GM19468 (cell line): ENCODE results near the gene WDFY4.

Experiments used
- ATAC-seq: cut with Tn5 transposase; IDR thresholded peaks from one replicate; pipeline ENCODE4 v1.9.1; 2021; ENCODE audit warnings: mild to moderate bottlenecking, moderate library complexity, moderate number of reproducible peaks; ENCODE audit not compliant: unreplicated experiment; ENCODE audit errors: extremely low read depth

WDFY4 gene

DNA sequence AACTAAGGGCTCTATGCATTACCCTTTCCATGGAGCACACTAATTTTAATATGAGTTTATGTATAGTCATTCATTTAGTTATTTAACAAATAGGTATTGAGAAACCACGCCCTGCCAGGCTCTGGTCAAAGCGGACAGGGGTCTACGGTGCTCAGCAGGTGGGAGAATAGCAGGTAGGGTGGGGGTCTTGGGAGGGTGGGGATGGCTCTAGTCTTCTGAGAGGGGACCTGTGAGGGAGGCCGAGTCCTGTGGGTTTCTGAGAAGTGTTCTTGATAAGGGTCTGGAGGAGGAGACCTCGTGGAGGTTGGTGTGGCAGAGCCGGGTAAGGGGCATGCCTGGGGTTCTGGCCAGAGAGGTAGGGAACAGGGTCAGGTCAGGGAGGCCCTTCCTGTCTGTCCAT lies 1.1 kb downstream of the WDFY4 start:
- ATAC-seq, result no peak

DNA sequence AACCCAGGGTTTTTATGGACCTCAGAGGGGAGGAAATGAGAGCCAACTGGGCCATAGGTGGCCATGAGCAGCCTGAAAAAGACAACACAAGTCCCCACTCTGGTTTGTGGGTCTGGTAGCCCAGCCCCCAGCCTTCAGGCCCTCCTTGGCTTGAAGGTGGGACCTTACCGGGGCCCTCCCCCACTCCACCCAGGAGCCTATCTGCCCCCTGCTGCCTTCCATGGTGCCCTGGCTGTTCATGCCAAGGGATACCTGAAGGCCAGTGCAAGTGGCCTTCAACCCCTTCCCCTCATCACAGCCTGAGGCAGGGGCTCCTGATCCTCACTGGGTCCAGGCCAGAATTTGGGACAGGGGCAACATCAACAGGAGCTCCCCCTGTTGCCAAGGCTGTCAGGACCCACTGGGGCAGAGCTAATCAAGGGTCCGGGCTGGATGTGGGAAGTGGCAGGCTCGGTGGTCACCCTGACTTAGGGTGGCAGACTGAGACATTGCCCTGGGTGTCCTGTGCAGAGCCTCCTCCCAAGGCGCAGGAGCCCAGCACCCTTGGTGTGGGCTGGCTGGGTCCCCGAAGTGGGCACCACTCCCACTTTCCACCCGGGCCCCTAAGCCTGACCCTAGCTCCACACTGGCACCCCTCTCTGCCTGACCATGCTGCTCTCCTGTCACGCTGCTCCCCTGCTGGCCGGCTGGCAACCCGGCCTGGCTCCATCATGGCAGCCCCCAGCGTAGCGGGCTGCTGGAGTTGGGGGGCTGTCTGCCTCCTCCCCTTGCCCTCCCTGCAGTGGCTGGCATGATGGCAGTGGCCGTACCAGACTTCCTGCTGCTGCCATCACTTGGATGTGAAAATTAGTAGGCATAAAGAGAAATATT lies 6.4 kb downstream of the WDFY4 start:
- ATAC-seq, result no peak

DNA sequence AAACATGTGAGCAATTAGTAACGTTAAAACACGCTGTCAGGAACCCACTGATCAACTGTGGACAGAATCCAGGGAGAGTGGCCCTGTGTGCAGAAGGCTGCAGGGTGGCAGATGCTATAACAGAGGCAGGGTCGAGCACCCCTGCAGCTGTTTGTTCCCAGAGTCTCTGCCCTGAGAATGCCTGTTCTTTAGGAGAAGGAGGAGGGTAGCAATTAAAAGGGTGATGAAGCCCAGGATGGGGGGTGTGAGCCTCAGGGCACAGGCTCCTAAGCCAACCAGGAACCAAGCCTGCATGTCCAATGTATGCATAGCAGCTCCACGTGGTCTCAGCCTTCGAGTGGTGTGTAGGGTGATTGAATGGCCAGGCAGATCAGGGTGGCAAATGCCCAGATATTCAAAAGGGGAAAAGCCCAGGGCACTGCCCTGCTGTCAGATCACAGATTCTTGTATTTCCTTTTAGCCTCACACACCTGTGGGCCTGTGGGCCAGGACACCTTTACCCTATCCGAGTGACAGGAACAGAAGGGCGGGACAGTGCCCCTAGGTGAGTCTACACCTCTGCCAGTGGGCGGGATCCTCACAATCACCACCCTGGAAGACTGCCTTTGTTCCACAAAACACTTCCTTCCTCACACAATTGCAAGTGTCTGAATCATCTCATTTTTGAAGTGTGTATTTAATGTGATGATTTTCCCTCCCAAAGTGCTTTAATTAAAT lies 7.3 kb downstream of the WDFY4 start:
- no peak for ATAC-seq

DNA sequence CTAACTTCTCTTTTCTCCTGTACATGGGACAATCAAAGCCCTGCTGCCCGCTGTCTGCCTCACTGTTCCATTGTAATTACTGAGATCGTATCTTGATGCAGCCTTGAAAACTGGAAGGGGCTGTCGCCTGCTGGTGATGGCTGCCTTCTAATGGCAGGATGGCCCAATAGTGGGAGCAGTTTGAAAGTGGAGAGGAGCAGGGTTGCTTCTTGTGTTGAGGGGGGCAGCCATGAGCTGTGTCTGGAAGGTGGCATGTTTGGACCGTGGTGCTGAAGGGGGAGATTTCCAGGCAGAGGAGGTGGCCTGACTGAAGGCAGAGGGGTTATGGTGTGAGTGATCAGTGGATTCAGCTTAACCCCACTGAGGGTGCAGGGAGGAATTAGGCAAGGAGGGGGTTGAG lies 8.1 kb downstream of the WDFY4 start:
- no peak for ATAC-seq

DNA sequence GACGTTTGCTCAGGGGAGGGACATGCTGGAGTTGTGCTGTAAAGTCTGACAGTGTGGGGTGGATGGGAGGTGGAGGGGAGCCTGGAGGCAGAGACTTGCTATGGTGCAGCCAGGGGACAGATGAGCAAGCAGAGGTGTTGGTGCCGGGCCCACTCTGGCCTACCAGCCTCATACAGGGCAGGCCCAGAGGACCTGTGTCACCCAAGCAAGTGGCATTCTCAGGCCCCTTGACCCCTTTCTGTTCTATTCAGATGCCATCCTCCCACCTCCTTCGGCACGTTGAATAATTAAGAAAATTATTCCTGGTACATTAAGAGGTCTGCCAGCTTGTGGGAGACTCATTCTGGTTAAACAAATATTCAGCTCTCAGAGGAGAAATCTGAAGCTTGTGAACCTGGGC lies 8.5 kb downstream of the WDFY4 start:
- ATAC-seq, result no peak

DNA sequence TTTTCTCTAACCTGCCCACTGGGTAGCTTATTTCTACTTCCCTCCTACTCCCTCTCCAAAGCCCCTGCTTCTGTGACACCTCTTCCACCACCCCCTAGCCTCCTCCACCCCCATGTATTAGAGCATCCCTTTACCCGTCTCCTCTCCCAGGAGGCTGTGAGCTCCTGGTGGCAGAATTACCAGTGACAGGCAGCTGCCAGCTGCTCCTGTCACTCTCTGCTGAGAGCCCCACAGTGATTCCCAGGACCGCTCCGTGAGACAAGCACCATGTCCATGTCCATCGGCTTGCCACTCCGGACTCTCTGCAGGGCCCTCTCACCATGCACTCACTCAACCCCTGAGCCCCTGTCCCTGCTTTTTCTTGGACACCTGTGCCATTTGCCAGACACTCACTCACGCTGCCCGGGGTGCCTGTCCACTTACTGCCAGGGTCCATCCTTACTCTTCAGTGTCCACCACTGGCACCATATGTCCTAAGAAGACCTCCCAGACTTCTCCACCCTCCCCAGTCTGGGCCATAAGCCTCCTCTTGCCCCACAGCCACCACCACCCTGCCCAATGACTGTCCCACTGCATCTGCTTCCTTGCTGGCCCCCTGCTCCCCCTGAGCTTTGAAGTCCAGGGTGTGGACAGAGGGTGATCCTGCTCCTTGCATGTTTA lies 9.8 kb downstream of the WDFY4 start:
- ATAC-seq, result no peak

DNA sequence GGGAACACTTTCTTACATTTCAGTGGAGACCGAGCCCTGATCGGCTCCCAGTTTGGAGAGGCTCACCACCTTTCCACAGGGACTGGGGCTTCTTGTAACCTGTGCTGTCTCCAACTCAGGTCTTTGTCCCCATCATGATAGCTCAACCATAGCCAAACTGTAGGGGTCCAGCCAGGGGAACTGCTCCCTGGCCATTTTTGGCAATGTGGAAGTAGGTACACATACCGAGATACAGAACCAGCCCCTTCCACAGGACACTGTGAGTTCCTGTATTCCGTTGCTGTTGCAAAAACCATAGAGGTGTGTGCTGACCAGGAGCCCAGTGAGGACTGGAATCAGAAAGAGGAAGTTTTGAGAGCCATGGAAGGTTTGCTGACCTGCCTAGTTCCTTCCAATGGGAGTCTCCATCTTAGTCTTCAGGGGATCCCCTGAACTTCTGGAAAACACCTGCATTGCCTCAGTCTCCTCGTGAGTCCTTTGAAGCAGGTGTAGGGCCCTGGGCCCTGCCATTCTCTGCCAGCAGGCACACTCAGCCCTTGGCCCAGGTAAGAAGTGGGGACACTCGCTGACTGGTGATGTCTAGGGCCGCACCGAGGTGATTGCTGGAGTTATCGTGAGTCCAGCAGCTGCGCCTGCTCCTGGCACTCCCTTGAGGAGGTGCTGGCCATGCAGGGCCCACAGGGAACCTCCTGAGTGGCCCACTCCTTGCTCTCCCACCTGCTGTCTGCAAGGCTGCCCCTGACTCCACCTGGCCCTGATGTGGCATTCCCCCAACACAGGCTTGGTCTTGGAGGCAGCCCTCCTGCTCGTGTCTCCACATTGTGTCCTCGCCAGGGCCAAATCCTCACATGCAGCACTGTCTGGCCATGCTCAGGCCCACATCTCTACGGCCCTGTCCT lies 11.2 kb downstream of the WDFY4 start:
- ATAC-seq, result no peak

DNA sequence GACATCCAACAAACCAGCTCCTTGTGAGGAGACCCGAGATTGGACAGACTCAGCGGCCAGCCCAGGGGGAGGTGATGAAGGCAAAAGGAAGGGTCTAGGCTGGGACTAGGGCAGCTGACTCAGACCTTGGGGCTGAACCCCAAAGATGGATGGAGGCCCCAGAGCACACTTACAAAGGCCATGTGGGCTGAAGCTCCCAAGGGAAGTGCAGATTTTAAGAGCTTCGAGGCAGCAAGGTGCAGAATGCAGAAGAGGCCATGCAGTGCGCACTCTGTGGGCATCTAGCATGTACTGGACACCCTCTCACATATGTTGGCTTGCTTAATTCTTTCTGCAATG lies 11.8 kb downstream of the WDFY4 start:
- ATAC-seq, result no peak

DNA sequence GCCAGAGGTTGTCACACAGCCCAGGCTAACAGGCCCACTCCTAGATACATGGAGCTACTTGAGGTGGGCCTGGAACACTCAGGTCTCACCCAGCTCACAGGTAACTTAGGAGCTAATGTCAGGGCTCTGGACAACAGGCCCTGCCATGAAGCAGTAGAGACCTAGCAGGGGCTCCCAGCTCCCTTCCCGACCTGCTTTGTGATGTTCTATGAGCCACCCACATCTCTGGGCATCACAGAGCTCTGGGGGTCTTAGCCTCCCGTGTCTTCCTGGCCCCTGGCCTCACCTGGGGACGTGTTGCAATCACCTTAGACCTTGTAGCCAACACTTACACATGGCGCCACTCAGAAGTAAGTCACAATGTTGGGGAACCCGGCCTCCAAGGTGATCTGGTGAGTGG lies 12.4 kb downstream of the WDFY4 start:
- ATAC-seq, result no peak

DNA sequence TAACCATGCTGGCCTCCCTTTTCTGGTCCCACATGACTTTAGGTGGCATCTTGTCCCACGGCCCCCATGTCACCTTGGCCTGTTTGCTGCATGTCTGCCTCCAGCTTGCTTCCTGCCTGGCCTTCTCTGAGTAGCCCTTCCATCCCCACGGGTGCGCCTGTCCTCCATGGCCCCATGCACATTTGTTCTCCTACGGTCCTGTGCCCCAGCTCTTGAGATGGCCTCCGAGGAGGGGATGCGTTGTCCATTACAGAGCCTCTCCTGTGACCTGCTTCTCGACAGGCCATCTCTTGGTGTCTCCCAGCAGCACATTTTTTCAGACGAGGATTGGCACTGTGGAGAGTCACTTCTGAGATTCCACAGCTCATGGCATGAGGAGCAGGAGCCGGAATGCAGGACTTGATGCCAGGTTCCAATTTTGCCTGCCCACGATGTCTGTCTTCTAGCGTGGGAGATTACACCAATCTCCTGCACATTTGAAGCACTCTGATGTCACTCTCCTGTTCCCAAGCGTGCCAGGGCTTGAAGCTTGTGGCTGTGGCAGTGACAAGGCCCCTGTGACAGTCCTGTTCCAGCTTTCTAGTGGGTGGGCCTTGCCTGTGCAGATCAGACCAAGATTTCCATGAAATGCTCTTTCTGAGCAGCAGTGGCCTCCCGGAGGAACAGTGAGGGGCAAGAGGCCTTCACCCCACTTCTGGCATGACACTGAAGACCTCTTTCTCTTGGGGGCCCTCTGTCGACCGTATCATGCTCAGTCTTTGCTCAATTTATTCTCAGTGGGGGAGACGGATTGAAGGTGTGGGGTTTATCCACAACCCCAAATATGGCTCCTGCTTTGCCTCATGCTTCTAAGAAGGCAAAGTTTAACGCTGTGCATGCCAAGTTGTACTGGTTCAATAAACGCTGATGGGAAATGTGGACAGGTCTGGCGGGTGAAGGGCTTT lies 13.4 kb downstream of the WDFY4 start:
- no peak for ATAC-seq

DNA sequence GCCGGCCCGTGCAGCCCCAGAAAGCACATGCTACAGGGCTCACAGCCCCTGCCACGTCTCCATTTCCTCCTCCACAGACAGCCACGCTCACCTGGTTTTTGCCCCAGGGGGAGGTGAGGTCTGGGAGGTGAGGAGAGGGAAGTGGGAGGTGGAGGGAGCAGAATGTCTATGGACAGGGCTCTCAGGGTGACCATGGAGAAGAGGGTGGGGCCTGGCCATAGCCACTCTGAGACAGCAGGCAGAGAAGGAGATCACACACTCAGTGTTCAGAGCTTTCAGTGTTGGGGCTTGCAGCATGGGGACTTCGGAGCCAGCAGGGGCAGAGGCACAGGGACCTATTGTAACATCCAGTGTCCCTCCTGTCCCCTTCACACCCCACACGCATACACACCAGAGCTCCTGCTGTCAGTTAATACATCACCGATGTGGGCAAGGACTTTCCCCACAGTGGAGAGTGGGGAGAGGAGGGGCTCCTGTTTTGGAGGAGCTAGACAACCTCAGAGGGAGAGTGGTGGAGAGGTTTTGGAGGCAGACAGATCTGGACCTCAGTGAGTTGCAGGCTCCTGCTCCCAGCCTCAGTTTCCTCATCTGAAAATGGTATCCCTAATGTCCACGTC lies 14.4 kb downstream of the WDFY4 start:
- ATAC-seq, result no peak

DNA sequence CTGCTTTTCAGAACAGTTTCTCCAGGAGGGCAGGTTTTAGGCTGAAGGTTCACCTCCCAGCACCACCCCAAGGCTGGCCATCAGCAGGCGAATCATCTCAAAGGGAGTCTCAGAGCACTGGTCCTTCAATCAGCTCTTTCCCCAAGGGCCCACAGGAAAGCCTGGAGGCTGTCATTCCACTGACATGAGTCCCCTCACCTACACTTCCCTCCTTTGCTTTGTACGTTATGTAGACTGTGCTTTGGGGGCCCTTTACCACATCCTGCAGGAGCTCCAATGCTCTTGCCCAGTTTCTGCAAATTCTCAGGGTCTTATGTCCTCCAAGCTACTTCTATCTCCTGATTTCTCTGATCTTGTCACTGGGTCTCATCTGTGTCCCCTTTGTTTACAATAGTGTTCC lies 15.4 kb downstream of the WDFY4 start:
- ATAC-seq, result no peak

DNA sequence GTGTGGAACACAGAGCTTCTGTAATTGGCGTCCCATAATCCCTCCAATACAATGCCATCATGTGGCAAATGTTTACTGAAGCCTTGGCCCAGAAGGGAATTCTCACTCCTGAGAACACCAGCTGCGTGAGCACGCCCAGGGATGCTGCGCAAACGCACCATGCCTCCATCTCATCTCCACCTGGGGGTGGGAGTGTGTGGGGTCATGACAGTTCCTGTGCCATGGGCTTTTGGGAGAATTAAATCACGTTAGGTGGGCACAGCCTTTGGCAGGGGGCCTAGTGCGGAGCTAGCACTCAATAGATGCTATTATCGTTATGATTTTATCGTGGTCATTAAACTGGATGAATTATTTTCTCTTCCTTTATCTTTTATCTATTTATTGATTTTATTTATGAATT lies 15.8 kb downstream of the WDFY4 start:
- no peak for ATAC-seq

DNA sequence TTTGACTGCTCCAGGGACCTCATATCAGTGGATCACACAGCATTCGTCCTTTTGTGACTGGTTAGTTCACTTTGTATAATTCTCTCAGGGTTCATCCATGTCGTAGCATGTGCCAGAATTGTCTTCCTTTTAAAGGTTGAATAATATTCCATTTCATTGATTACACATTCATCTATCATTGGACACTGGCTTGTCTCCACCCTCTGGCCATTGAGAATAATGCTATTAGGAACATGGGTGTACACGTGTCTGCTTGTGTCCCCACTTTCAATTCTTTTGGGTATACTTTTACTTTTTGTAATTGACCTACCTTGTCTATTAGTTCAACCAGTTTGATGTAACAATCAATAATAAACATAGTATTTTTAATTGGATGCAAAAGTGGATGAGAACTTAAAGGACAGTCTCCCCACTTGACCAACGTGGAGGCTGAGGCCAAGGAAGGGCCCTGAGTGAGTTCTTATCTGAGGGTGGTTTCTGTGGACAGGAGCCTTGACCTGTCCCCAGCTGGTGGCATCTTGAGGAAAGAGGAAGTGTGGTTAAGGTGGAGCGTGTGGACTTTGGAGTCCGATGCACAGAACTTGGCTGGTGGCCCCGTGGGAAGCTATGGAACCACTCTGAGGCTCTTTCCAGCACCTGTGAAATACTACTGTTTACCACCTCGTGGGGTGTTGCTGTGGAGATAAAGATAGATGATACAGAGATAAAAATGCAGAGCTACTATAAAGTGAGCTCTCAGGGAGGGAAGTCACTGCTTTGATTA lies 16.6 kb downstream of the WDFY4 start:
- ATAC-seq, result no peak

DNA sequence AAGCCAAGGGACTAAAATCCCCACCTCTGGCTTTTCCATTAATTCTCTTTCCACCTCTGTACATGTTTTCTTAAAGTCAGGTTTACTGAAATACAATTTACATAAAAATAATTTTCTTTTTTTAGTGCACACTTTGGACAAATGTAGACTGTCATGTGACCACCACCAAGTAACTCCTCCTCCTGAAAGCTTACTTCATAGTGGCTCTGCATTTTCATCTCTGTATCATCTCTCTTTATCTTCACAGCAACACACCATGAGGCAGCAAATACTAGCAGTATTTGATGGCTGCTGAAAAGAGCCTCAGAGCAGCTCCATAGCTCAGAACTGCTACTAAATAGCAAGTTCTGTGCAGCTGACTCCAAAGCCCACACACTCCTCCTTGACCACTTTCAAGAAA lies 17.3 kb downstream of the WDFY4 start:
- ATAC-seq, result no peak

DNA sequence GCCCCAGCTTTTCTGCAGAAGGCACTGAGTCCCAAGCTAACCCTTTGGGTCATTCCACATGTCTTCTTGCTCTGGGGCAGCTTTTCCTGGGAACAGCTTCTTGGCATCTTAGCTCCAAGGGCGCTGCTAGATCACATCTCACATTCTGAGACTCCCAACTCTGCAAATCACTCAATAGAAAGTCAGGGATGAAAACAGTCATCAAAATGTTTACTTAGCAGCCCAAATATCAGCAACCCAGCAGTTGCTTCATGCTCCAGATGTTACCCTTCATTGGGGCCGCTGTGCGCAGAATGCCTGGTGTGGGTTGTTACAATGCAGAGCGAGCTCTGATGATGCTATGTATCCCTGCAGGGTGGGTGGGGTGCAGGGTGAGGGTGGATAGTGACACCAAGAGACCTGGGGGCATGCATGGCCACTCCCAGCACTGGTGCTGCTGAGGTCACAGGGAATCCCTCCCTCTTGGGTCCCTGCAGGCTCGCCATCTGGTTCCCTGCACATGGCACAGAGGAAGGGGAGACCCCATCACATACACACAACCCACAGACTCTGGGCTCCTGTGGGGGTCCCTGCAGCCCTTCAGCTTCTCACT lies 19.0 kb downstream of the WDFY4 start:
- ATAC-seq, result no peak

DNA sequence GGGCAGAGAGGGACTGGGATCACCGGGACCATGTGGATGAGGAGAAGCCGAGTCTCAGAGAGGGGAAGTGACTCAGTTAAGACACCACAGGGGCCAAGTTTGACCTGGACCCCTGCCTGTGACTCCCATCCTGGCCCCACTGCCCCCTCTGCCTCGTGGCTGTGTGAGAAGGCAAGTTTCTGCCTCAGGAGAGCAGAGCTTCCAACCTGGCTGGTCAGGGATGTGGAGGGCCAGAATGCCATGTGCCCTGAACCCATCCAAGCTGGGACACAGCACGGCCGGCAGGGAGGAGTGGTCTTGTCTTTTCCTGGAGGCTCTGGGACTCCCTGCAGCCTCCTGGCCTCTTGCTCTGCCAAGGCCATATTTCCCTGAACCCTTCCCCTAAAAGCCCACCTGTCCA lies 19.5 kb downstream of the WDFY4 start:
- ATAC-seq, result no peak
